Hypothalamus (tissue), 51 donors: ENCODE data around the gene SPPL3.
A peak's percentile ranks its signal among the peaks of the same experiment; 100 is the strongest.
"Not testable (repeated sequence)": the region's sequence is repeated elsewhere in the genome, so short reads cannot be mapped to it uniquely, and the experiment has no call there.

ENCODE experiments used
- DNase-seq, 51 donors: peaks; one replicate each; lab custom pipeline; 2025; lab: John Stamatoyannopoulos, UW

Gene SPPL3

GRCh38 chr12:120733574-120733973 lies 170.6 kb downstream of the SPPL3 start:
- DNase-seq = no peak

- DNase-seq = not testable (repeated sequence)
Observed at GRCh38 chr12:120732198-120732597, 172.0 kb downstream of the SPPL3 start.

DNA sequence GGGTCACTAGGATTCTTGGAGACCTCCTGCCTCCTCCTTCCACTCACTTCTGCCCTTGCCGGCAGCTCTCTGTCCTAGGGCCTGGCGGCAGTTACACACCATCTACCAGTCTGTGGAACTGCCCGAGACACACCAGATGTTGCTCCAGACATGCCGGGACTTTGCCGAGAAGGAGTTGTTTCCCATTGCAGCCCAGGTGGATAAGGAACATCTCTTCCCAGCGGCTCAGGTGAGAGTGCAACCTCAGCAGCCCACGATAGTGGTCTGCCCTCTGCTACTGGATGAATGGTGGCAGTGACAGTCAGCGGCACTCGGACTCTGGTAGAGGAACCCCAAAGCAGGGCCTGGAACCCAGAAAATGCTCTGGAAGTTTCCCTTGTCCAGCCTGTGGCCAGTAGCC lies 177.2 kb downstream of the SPPL3 start:
- DNase-seq = no peak

DNA sequence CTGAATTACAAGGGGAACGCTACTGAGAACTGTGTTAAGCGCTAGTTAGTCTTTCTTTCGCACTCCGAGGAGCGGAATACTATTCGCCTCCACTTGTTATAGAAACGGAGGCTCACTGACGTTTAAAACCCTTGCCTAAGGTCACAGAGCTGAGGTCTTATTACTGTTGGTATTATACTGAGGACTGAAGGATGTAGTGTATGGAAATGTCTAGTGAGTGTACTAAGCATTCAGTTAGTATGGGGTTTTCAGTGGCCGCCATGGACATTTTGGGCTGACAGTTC lies 177.7 kb downstream of the SPPL3 start:
- DNase-seq = no peak

- DNase-seq = peak in 50 of 51 donors; percentile 11 to 86 (median 68)
Observed at GRCh38 chr12:120725659-120726509, 178.3 kb downstream of the SPPL3 start, which contains the start of gene ACADS. TSS of gene ACADS (plus strand) at chr12:120725826. CDS start at chr12:120725886, 60 bp downstream.

DNA sequence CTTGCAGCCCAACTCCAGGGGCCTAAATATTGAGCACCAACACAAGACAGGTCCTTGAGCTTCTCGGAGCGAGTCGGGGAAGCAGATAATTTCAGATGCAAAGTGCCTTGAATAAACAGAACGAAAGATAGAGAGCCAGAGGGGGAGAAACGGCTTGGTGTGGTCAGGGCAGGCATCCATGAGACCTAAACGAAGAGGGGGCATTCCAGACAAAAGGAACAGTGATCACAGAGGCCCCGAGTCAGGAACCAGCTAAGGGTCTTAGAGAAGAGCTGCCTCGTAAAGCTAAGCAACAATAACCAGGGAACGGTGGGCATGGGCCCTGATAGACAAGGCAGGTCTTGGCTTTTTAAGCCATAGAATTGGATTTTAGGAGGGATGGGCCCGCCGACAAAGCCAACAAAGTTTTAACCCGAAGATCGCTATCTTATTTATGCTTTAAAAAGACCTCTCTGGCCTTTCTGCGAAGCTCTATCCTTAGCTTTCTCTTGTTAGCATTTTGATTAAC lies 179.0 kb downstream of the SPPL3 start:
- no peak for DNase-seq

DNA sequence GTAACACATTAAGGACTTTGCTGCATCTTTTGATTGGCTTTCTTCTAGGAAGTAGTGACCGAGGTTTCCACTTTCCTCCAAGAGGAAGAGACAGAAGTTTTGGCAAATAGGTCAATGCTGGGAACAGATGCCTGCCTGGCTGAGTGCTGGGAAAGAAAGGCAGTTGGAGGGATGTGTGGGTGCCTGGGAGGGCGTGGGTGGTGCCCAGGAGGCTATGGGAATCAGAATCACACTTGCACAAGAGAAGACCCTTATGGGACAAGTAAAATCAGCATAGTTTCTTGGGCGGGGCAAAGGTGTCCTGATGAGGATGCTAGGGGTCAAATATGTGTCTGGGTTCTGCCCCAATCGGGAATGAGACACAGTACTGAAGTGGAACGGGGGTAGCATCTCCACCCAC lies 179.4 kb downstream of the SPPL3 start:
- DNase-seq = no peak

GRCh38 chr12:120722784-120723183 lies 181.4 kb downstream of the SPPL3 start:
- no peak for DNase-seq

- DNase-seq = no peak
Observed at GRCh38 chr12:120721866-120722265, 182.3 kb downstream of the SPPL3 start.

- no peak for DNase-seq
Observed at GRCh38 chr12:120720987-120721801, 183.0 kb downstream of the SPPL3 start.

DNA sequence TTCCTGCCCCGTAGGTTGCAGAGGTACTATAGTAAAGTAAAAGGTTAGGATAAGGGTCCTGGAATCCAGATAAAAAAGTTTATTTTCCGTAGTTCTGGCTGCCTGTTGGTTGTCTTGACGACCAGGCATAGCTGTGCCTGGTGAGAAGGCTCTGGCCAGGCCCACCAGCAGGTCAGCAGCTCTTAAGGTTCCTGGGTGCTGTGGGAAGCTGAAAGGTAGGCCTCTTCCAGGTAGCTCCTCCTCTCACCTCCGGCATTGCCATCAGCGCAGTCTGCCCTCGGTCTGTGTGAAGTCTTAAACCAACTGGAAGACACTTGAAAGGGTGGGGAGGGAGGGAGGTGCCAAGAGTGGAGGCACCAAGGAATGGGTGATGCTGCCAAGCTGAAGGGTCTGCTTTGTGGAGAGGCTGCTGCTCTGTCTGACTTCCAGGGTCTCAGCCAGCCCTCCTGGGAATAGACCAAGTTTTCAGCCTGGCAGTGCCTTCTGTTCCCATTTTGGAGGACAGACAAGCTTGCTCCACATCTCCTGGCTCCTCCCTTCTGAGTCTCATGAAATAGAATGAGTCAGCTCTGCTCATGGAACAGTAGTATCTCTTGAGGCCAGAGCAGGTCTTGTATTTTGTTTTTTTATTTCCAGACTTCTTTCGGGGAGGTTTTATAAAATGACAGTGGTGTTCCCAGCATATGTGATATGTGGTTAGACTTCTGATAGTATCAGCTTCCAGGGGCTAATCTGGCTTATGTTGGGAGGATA lies 183.7 kb downstream of the SPPL3 start:
- DNase-seq = peak in 32 of 51 donors; percentile 9 to 76 (median 38)

DNA sequence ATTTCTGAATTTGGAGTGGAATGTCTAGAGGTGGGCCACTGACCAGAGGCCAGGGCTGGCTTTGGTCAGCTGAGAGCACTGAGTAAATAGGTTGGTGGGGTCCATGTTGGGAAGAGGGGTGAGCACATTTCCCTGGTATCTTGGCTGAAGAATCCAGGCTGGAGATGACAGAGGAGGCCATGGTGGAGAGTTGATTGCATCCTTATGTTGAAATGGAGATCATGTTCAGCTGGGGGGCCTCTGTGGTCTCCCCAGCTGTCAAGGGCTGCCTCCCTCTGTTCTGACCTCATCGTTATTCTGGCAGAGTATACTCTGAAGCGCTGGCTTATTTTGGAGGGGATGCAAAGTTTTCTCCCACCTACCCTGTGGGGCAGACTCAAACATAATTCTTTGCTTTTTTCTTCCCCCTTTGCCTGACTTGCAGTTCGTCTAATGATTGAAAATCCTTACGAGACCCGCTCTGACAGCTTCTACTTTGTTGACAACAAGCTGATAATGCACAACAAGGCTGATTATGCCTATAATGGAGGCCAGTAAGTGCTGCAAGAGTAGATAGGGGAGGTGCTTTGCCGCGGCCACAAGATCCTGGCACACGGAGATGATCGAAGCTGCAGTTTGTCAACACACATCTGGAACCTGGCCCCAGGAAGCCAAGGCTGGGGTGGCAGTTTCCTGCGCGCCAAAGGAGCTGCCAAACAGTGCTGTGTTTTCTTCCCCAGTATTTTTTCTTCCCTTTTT lies 184.5 kb downstream of the SPPL3 start:
- no peak for DNase-seq

- DNase-seq = no peak
Observed at GRCh38 chr12:120719072-120719471, 185.1 kb downstream of the SPPL3 start.

- DNase-seq = no peak
Observed at GRCh38 chr12:120718055-120718454, 186.1 kb downstream of the SPPL3 start.

- DNase-seq = peak in 40 of 51 donors; percentile 4 to 80 (median 50)
Observed at GRCh38 chr12:120713861-120714482, 190.2 kb downstream of the SPPL3 start.

GRCh38 chr12:120712610-120713009 lies 191.5 kb downstream of the SPPL3 start:
- DNase-seq = no peak
